Measurements from ENCODE around the gene KCNQ4. TPM values are rescaled to one million over a fixed set of nuclear protein-coding genes. Genes with fewer than 3 reads are reported as not detected.
A peak's percentile ranks its signal among the peaks of the same experiment; 100 is the strongest.

Gene KCNQ4
- total RNA-seq, 1 experiment from 2014 or later = 0.81 TPM

- Histone ChIP-seq H3K9me2 (ENCODE audit: insufficient read depth) (no peaks in the 10 kb centered on the region), H3K36me3 (ENCODE audit: low read depth) (no peaks in the 10 kb centered on the region), H2AFZ (no peak overlapping the region), H3K4me1 (replicated peaks; ENCODE audit: insufficient read depth) (peaks cover 27% of the 10 kb centered on the region), H3K27me3 (ENCODE audit: insufficient read depth, low read depth) (no peaks in the 10 kb centered on the region), H3K79me2 (ENCODE audit: low read depth) (peaks cover 14% of the 10 kb centered on the region), H3K9me3 (ENCODE audit: insufficient read depth, low read depth) (no peaks in the 10 kb centered on the region), H3K27ac (no peak overlapping the region), H4K20me1 (ENCODE audit: insufficient read depth) (no peaks in the 10 kb centered on the region), H3K4me2 (no peak overlapping the region), H3F3A (ENCODE audit: insufficient read depth, low read depth) (peaks cover 24% of the 10 kb centered on the region), H3K4me3 (no peak overlapping the region)
- no TSS peak for BruUV-seq (replicated peaks)
- no peak for DNase-seq
- intact Hi-C loops (cut with micrococcal nuclease; ENCODE audit: unreplicated experiment) = no loop called here
- TF ChIP-seq CTCF (conservative IDR thresholded peaks at IDR 0.05) = no peak
- TF ChIP-seq EZH2 (IDR thresholded peaks at IDR 0.05; ENCODE audit: low read depth) = no peak
- ChIA-PET POLR2A (ENCODE audit: unreplicated experiment) (interaction anchor here (0.6 kb wide), 3 partner anchors 9 to 126 kb away, joined by 3 to 6 read pairs (median 5); no protein-coding TSS in a partner anchor), CTCF (interaction anchor here (0.7 kb wide), 1 partner anchor 91 kb away, joined by 4 read pairs; no protein-coding TSS in a partner anchor)
Observed at GRCh38 chr1:40858856-40859416, 75.3 kb downstream of the KCNQ4 start.

- Histone ChIP-seq H3K79me2 (ENCODE audit: low read depth) (peaks cover 14% of the 10 kb centered on the region), H3K4me1 (replicated peaks; ENCODE audit: insufficient read depth) (peaks cover 45% of the 10 kb centered on the region), H3K27me3 (ENCODE audit: insufficient read depth, low read depth) (no peaks in the 10 kb centered on the region), H3K9me2 (ENCODE audit: insufficient read depth) (no peaks in the 10 kb centered on the region), H3F3A (ENCODE audit: insufficient read depth, low read depth) (peaks cover 41% of the 10 kb centered on the region), H3K9me3 (ENCODE audit: insufficient read depth, low read depth) (no peaks in the 10 kb centered on the region), H3K36me3 (ENCODE audit: low read depth) (no peaks in the 10 kb centered on the region), H2AFZ (0 out of 2 replicates have a peak overlapping the region, but pooled peaks have one; percentile 29), H3K4me3 (peak overlapping the region; percentile 89), H3K27ac (no peak overlapping the region), H3K4me2 (peak overlapping the region; percentile 98), H4K20me1 (ENCODE audit: insufficient read depth) (no peaks in the 10 kb centered on the region)
- TF ChIP-seq EZH2 (IDR thresholded peaks at IDR 0.05; ENCODE audit: low read depth) = no peak
- TF ChIP-seq CTCF (conservative IDR thresholded peaks at IDR 0.05) = no peak
- DNase-seq = no peak
- intact Hi-C loops (cut with micrococcal nuclease; ENCODE audit: unreplicated experiment) = loop anchor here (10.0 kb wide), 1 partner anchor 634 kb away; no protein-coding TSS in a partner anchor
- no TSS peak for BruUV-seq (replicated peaks)
- ChIA-PET POLR2A (ENCODE audit: unreplicated experiment) (interaction anchor here (0.6 kb wide), 2 partner anchors 34 to 95 kb away, joined by 3 to 6 read pairs; no protein-coding TSS in a partner anchor), CTCF (interaction anchor here (0.6 to 0.7 kb wide), 3 partner anchors 10 to 119 kb away, joined by 3 to 6 read pairs (median 3); partner anchors contain the start of gene CTPS1)
Observed at GRCh38 chr1:40860706-40861223, 77.2 kb downstream of the KCNQ4 start.

- ChIA-PET CTCF (interaction anchor here (0.6 to 1.9 kb wide), 8 partner anchors 8 to 118 kb away, joined by 3 to 31 read pairs (median 5); partner anchors contain the start of gene CTPS1), POLR2A (ENCODE audit: unreplicated experiment) (interaction anchor here (0.6 to 1.3 kb wide), 5 partner anchors 35 to 142 kb away, joined by 3 to 27 read pairs (median 6); no protein-coding TSS in a partner anchor)
- no peaks in the 10 kb centered on the region for H3K9me2 ChIP-seq (ENCODE audit: insufficient read depth)
- intact Hi-C loops (cut with micrococcal nuclease; ENCODE audit: unreplicated experiment) = loop anchor here (1.0 to 10.0 kb wide), 4 partner anchors 37 to 633 kb away; no protein-coding TSS in a partner anchor
- H3K27me3 ChIP-seq (ENCODE audit: insufficient read depth, low read depth) = no peaks in the 10 kb centered on the region
- peak overlapping the region; percentile 26; the same call in 1 of the 2 replicates for H3K27ac ChIP-seq
- TF ChIP-seq CTCF (conservative IDR thresholded peaks at IDR 0.05) (no peak), EZH2 (IDR thresholded peaks at IDR 0.05; ENCODE audit: low read depth) (no peak)
- no peaks in the 10 kb centered on the region for H3K9me3 ChIP-seq (ENCODE audit: insufficient read depth, low read depth)
- H3F3A ChIP-seq (ENCODE audit: insufficient read depth, low read depth) = peaks cover 48% of the 10 kb centered on the region
- H3K36me3 ChIP-seq (ENCODE audit: low read depth) = no peaks in the 10 kb centered on the region
- H2AFZ ChIP-seq = 0 out of 2 replicates have a peak overlapping the region, but pooled peaks have one; percentile 29
- H3K4me2 ChIP-seq = peak overlapping the region; percentile 98
- BruUV-seq (replicated peaks) = TSS peak; percentile 58
- no peaks in the 10 kb centered on the region for H4K20me1 ChIP-seq (ENCODE audit: insufficient read depth)
- peak overlapping the region; percentile 89 for H3K4me3 ChIP-seq
- H3K79me2 ChIP-seq (ENCODE audit: low read depth) = peaks cover 14% of the 10 kb centered on the region
- peaks cover 52% of the 10 kb centered on the region for H3K4me1 ChIP-seq (replicated peaks; ENCODE audit: insufficient read depth)
- no peak for DNase-seq
Observed at GRCh38 chr1:40861224-40862003, 77.8 kb downstream of the KCNQ4 start.

Measured in PC-9 (cell line).